Measurements from ENCODE around the gene GMCL1. TPM values are rescaled to one million over a fixed set of nuclear protein-coding genes. Genes with fewer than 3 reads are reported as not detected.

The GMCL1 gene
- total and polyA plus RNA-seq, 2 of the 13 experiments (the other 11 are each of a cell fraction or from before 2014, with no cell fraction given) = 18.7 to 24.0 TPM

- TF ChIP-seq ZMAT5 (CRISPR knock-in tag; IDR thresholded peaks at IDR 0.05; ENCODE audit: borderline replicate concordance, low read depth) = no peak
- peak; percentile 98; the same call in 1 of the 2 replicates for TF ChIP-seq ZNF572 (CRISPR knock-in tag; IDR thresholded peaks at IDR 0.05)
- peak; percentile 96; the same call in 1 of the 2 replicates for TF ChIP-seq ZNF510 (CRISPR knock-in tag; IDR thresholded peaks at IDR 0.05; ENCODE audit: low read depth)
- no peak for TF ChIP-seq TBP (CRISPR knock-in tag; IDR thresholded peaks at IDR 0.05)
- TF ChIP-seq, protein P1, sequence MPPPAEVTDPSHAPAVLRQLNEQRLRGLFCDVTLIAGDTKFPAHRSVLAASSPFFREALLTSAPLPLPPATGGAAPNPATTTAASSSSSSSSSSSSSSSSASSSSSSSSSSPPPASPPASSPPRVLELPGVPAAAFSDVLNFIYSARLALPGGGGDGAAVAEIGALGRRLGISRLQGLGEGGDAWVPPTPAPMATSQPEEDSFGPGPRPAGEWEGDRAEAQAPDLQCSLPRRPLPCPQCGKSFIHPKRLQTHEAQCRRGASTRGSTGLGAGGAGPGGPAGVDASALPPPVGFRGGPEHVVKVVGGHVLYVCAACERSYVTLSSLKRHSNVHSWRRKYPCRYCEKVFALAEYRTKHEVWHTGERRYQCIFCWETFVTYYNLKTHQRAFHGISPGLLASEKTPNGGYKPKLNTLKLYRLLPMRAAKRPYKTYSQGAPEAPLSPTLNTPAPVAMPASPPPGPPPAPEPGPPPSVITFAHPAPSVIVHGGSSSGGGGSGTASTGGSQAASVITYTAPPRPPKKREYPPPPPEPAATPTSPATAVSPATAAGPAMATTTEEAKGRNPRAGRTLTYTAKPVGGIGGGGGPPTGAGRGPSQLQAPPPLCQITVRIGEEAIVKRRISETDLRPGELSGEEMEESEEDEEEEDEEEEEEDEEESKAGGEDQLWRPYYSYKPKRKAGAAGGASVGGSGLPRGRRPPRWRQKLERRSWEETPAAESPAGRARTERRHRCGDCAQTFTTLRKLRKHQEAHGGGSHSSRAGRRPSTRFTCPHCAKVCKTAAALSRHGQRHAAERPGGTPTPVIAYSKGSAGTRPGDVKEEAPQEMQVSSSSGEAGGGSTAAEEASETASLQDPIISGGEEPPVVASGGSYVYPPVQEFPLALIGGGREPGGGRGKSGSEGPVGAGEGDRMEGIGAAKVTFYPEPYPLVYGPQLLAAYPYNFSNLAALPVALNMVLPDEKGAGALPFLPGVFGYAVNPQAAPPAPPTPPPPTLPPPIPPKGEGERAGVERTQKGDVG (CRISPR knock-in tag; IDR thresholded peaks at IDR 0.05; ENCODE audit: borderline replicate concordance) = peak; percentile 84; the same call in 1 of the 2 replicates
- 0 out of 2 replicates have a peak, but pooled peaks have one; percentile 44 for TF ChIP-seq ZNF24 (IDR thresholded peaks at IDR 0.05)
- TF ChIP-seq TFAP4 (IDR thresholded peaks at IDR 0.05; ENCODE audit: borderline replicate concordance, low read depth) = peak; percentile 70; the same call in 1 of the 2 replicates
- no peak for TF ChIP-seq FOXP1 (IDR thresholded peaks at IDR 0.05)
- no peak; the same call in 1 of the 2 replicates for TF ChIP-seq FOXP1 (CRISPR knock-in tag; IDR thresholded peaks at IDR 0.05)
- TF ChIP-seq TSC22D2 (CRISPR knock-in tag; IDR thresholded peaks at IDR 0.05; ENCODE audit: borderline replicate concordance) = peak; percentile 83; the same call in 1 of the 2 replicates
- TF ChIP-seq, protein P2, sequence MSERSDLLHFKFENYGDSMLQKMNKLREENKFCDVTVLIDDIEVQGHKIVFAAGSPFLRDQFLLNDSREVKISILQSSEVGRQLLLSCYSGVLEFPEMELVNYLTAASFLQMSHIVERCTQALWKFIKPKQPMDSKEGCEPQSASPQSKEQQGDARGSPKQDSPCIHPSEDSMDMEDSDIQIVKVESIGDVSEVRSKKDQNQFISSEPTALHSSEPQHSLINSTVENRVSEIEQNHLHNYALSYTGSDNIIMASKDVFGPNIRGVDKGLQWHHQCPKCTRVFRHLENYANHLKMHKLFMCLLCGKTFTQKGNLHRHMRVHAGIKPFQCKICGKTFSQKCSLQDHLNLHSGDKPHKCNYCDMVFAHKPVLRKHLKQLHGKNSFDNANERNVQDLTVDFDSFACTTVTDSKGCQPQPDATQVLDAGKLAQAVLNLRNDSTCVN (CRISPR knock-in tag; IDR thresholded peaks at IDR 0.05; ENCODE audit: borderline replicate concordance) = no peak
- TF ChIP-seq ZNF619 (CRISPR knock-in tag; IDR thresholded peaks at IDR 0.05) = 0 out of 2 replicates have a peak, but pooled peaks have one; percentile 29
- no peak; the same call in 1 of the 2 replicates for TF ChIP-seq ZNF569 (CRISPR knock-in tag; IDR thresholded peaks at IDR 0.05; ENCODE audit: borderline replicate concordance)
- peak; percentile 84; the same call in 1 of the 2 replicates for TF ChIP-seq SAFB2 (CRISPR knock-in tag; IDR thresholded peaks at IDR 0.05; ENCODE audit: borderline replicate concordance, low read depth)
- 0 out of 2 replicates have a peak, but pooled peaks have one; percentile 61 for TF ChIP-seq JUND (CRISPR knock-in tag; IDR thresholded peaks at IDR 0.05)
- TF ChIP-seq NRL (CRISPR knock-in tag; IDR thresholded peaks at IDR 0.05; ENCODE audit: borderline replicate concordance) = peak; percentile 93
- 0 out of 2 replicates have a peak, but pooled peaks have one; percentile 58 for TF ChIP-seq ZNF260 (CRISPR knock-in tag; IDR thresholded peaks at IDR 0.05; ENCODE audit: borderline replicate concordance, low read depth)
- peak; percentile 77; the same call in 1 of the 2 replicates for TF ChIP-seq ARNTL (CRISPR knock-in tag; IDR thresholded peaks at IDR 0.05)
- peak; percentile 58 for TF ChIP-seq FOXA3 (CRISPR knock-in tag; IDR thresholded peaks at IDR 0.05)
- peak; percentile 48; the same call in 1 of the 2 replicates for TF ChIP-seq SIX4 (CRISPR knock-in tag; IDR thresholded peaks at IDR 0.05)
- TF ChIP-seq, protein P3, sequence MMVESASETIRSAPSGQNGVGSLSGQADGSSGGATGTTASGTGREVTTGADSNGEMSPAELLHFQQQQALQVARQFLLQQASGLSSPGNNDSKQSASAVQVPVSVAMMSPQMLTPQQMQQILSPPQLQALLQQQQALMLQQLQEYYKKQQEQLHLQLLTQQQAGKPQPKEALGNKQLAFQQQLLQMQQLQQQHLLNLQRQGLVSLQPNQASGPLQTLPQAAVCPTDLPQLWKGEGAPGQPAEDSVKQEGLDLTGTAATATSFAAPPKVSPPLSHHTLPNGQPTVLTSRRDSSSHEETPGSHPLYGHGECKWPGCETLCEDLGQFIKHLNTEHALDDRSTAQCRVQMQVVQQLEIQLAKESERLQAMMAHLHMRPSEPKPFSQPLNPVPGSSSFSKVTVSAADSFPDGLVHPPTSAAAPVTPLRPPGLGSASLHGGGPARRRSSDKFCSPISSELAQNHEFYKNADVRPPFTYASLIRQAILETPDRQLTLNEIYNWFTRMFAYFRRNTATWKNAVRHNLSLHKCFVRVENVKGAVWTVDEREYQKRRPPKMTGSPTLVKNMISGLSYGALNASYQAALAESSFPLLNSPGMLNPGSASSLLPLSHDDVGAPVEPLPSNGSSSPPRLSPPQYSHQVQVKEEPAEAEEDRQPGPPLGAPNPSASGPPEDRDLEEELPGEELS (CRISPR knock-in tag; IDR thresholded peaks at IDR 0.05) = no peak; the same call in 1 of the 2 replicates
These were observed 84.9 kb downstream of the GMCL1 start (continued) for GRCh38 chr2:69914164-69914949.
